ENCODE measurements around the gene CUL1.

- TF ChIP-seq EP300 (IDR thresholded peaks at IDR 0.05; ENCODE audit: borderline replicate concordance) (0 out of 2 replicates have a peak, but pooled peaks have one; percentile 3), FOXM1 (IDR thresholded peaks at IDR 0.05; ENCODE audit: borderline replicate concordance, low read depth) (no peak), YY1 (IDR thresholded peaks at IDR 0.05; ENCODE audit: low read depth) (peak; percentile 35; the same call in 1 of the 2 replicates), TAF1 (IDR thresholded peaks at IDR 0.05; ENCODE audit: low read depth) (peak; percentile 62), REST (IDR thresholded peaks at IDR 0.05; ENCODE audit: low read depth) (no peak)
Measured at GRCh38 chr7:148698397-148699023, at the start of gene CUL1.
